Glutamatergic neuron (in vitro differentiated cells): ENCODE results near the gene HDAC3. TPM values are rescaled to one million over a fixed set of nuclear protein-coding genes. Genes with fewer than 3 reads are reported as not detected.

Source experiments
- DNase-seq: peaks from one replicate; pipeline ENCODE4 v3.0.0; 2022
- H3K27ac Mint-ChIP-seq: one replicate; pipeline ENCODE4 v1.8.0; 2020; ENCODE audit warnings: mild to moderate bottlenecking, mixed read lengths, inconsistent platforms; ENCODE audit not compliant: unreplicated experiment
- H3K27me3 Mint-ChIP-seq: one replicate; pipeline ENCODE4 v1.8.0; 2020; ENCODE audit warnings: mild to moderate bottlenecking, moderate library complexity, mixed read lengths, inconsistent platforms; ENCODE audit not compliant: unreplicated experiment
- H3K36me3 Mint-ChIP-seq: one replicate; pipeline ENCODE4 v1.8.0; 2020; ENCODE audit warnings: mild to moderate bottlenecking, mixed read lengths, inconsistent platforms; ENCODE audit not compliant: unreplicated experiment
- H3K4me1 Mint-ChIP-seq: one replicate; pipeline ENCODE4 v1.8.0; 2020; ENCODE audit warnings: mild to moderate bottlenecking, low read depth, mixed read lengths, inconsistent platforms; ENCODE audit not compliant: unreplicated experiment
- H3K4me3 Mint-ChIP-seq: one replicate; pipeline ENCODE4 v1.8.0; 2020; ENCODE audit warnings: mild to moderate bottlenecking, mixed read lengths, inconsistent platforms; ENCODE audit not compliant: unreplicated experiment
- H3K9me3 Mint-ChIP-seq: one replicate; pipeline ENCODE4 v1.8.0; 2020; ENCODE audit warnings: mild to moderate bottlenecking, moderate library complexity, mixed read lengths, inconsistent platforms; ENCODE audit not compliant: unreplicated experiment
- total RNA-seq: library from RNA; stranded (reverse); fragmentation: NEBNext Ultra II Directional; extraction: Animal tissue kit (Norgen Biotek cat#: 25700); gene quantifications from one replicate; pipeline ENCODE4 v1.2.1, GENCODE V29; 2021; ENCODE audit not compliant: unreplicated experiment
- TF ChIP-seq, protein P1 (sequence below): fragments of 200-600 bp; sonication (generic); IDR thresholded peaks from one replicate; pipeline ENCODE4 v1.5.0; 2021; ENCODE audit not compliant: partially characterized antibody, unreplicated experiment

HDAC3 gene
- total RNA-seq, 1 donor from 2014 or later = 81.8 TPM

- Mint-ChIP-seq H3K27ac (peak overlapping the region; percentile 36), H3K36me3 (no peaks in the 10 kb centered on the region), H3K9me3 (peaks cover 4% of the 10 kb centered on the region), H3K4me1 (peaks cover 12% of the 10 kb centered on the region), H3K4me3 (peak overlapping the region; percentile 99), H3K27me3 (peaks cover 2% of the 10 kb centered on the region)
- TF ChIP-seq, protein P1, sequence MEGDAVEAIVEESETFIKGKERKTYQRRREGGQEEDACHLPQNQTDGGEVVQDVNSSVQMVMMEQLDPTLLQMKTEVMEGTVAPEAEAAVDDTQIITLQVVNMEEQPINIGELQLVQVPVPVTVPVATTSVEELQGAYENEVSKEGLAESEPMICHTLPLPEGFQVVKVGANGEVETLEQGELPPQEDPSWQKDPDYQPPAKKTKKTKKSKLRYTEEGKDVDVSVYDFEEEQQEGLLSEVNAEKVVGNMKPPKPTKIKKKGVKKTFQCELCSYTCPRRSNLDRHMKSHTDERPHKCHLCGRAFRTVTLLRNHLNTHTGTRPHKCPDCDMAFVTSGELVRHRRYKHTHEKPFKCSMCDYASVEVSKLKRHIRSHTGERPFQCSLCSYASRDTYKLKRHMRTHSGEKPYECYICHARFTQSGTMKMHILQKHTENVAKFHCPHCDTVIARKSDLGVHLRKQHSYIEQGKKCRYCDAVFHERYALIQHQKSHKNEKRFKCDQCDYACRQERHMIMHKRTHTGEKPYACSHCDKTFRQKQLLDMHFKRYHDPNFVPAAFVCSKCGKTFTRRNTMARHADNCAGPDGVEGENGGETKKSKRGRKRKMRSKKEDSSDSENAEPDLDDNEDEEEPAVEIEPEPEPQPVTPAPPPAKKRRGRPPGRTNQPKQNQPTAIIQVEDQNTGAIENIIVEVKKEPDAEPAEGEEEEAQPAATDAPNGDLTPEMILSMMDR = no peak
- DNase-seq = peak; percentile 53
Observed at GRCh38 chr5:141618030-141618803, 18.4 kb downstream of the HDAC3 start.

DNA sequence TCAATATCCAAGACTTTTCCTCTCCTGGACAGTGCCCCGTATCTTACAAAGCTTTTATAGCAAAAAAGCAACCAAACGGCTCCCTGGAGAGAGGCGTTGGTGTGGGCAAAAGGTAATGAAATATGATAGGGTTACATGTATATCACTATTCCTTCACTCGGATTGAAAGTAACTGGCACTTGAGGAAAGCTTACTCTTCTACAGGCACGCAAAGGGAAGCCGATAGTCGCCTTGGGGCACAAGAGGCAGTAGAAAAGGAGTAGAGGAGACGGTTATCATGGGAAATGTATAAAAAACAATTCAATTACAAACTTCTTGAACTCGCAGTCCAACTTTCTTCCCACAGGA is 19.0 kb downstream of the HDAC3 start:
- TF ChIP-seq, protein P1 = no peak
- Mint-ChIP-seq H3K36me3 (no peaks in the 10 kb centered on the region), H3K4me1 (peaks cover 13% of the 10 kb centered on the region), H3K9me3 (peaks cover 4% of the 10 kb centered on the region), H3K4me3 (peak overlapping the region; percentile 99), H3K27ac (peak overlapping the region; percentile 36), H3K27me3 (peaks cover 2% of the 10 kb centered on the region)
- no peak for DNase-seq

- H3K27ac Mint-ChIP-seq = peak overlapping the region; percentile 6
- peaks cover 13% of the 10 kb centered on the region for H3K4me1 Mint-ChIP-seq
- no peak for DNase-seq
- TF ChIP-seq, protein P1 = no peak
- H3K27me3 Mint-ChIP-seq = peaks cover 2% of the 10 kb centered on the region
- no peaks in the 10 kb centered on the region for H3K36me3 Mint-ChIP-seq
- H3K4me3 Mint-ChIP-seq = peak overlapping the region; percentile 99
- peaks cover 4% of the 10 kb centered on the region for H3K9me3 Mint-ChIP-seq
Observed at GRCh38 chr5:141617128-141617527, 19.5 kb downstream of the HDAC3 start.

DNA sequence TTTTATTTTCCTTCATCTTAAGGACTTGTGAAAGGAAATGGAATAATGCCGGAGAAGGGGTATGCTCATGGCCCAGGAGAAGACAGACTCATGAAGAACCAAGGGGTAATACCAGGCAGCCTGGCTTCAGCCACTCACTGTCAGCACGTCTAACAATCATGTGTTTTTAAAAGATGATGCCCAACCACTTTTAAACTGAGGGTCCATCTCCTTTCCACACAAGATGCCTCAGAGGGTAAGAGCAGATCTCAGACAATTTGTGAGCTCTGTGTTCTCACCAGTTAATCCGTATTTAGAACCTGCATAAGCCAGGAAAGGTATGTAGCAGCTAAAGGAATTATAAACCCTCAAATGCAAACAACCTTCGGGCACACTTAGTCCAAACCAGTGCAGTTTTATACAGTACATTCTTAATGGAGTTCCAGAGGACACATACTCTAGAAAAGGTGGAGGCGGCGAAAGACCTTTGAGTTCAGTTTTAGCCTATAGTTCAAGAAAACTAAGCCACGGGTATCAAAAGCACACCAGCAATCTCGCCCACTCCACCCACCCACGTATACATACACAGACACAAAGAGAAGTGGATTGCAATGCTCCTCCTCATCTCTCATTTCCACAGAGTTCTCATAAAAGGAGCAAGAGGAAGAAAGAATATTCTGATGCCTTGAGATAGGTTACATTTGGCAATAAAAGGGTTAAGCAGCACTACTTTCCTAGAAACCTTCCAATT is 20.5 kb downstream of the HDAC3 start:
- TF ChIP-seq, protein P1 = no peak
- no peak overlapping the region for H3K27ac Mint-ChIP-seq
- no peaks in the 10 kb centered on the region for H3K36me3 Mint-ChIP-seq
- peaks cover 3% of the 10 kb centered on the region for H3K9me3 Mint-ChIP-seq
- peaks cover 13% of the 10 kb centered on the region for H3K4me1 Mint-ChIP-seq
- H3K4me3 Mint-ChIP-seq = peak overlapping the region; percentile 13
- no peak for DNase-seq
- H3K27me3 Mint-ChIP-seq = no peaks in the 10 kb centered on the region

DNA sequence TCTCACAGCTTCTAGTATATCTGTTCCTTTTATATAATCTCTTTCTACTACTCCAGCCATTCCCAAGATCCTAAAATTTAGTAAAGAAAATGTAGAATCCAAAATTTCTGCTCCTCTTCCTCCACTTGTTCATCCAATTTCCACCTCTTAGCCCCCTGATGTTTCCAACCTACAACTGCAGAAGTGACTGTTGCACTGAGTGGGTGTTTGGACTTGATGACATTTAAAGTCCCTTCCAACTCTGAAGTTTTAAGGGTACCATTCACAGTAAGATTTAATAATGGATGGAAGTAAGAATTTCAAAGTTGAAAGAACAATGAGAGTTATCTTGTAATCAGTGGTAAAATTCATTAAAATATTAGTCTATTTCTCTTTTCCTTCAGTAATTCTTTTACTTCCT is 23.3 kb downstream of the HDAC3 start:
- TF ChIP-seq, protein P1 = no peak
- Mint-ChIP-seq H3K9me3 (peaks cover 3% of the 10 kb centered on the region), H3K4me3 (no peak overlapping the region), H3K27me3 (no peaks in the 10 kb centered on the region), H3K36me3 (no peaks in the 10 kb centered on the region), H3K4me1 (peaks cover 13% of the 10 kb centered on the region), H3K27ac (no peak overlapping the region)
- no peak for DNase-seq
